ENCODE data around the gene NEURL1. TPM values are rescaled to one million over a fixed set of nuclear protein-coding genes. Genes with fewer than 3 reads are reported as not detected.

The NEURL1 gene
- total and polyA plus RNA-seq, 2 donors (not counting 3 experiments of a cell fraction or from before 2014, with no cell fraction given), result 0.06 to 0.22 TPM

DNA sequence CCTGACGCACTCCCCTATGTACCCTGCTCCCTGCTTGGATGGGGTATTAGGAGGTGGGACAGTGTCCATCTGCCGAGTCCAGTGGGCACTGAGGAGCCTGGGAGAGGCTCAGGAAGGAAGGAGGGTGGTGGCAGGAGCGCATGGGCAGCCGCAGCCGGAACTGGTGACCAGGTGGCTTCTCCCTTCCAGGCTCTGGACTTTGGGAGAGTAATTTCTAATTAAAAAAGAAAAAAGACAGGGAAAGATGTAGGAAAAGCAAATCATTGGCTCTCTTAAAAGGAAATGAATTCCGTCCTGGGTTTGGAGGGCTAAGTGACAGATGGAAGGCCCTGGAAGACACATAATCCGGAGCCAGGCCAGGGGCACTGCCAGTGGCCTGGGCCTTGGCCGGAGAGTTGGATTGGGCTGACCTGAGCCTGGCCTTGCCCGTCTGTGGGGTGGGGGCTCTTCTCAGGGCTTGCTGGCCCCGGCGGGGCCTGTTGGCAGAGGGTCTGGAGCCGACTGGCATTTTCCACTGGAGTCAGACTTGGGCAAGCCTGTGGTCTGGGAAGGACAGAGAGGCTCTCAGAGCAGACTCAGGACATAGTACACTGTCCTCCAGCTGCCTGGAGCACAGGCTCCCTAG lies 63.0 kb downstream of the NEURL1 start:
- no peak for TF ChIP-seq POLR2A (IDR thresholded peaks at IDR 0.05; ENCODE audit: low read depth, low read length)
- no peak for TF ChIP-seq POLR2AphosphoS5 (IDR thresholded peaks at IDR 0.05; ENCODE audit: insufficient read depth, low read depth, low read length)
- no peak for TF ChIP-seq JUN (IDR thresholded peaks at IDR 0.05; ENCODE audit: borderline replicate concordance, insufficient read depth, insufficient read length, low read depth)
- TF ChIP-seq, protein P1, sequence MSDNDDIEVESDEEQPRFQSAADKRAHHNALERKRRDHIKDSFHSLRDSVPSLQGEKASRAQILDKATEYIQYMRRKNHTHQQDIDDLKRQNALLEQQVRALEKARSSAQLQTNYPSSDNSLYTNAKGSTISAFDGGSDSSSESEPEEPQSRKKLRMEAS (IDR thresholded peaks at IDR 0.05; ENCODE audit: insufficient read depth, insufficient read length), result no peak
- TF ChIP-seq, protein P2, sequence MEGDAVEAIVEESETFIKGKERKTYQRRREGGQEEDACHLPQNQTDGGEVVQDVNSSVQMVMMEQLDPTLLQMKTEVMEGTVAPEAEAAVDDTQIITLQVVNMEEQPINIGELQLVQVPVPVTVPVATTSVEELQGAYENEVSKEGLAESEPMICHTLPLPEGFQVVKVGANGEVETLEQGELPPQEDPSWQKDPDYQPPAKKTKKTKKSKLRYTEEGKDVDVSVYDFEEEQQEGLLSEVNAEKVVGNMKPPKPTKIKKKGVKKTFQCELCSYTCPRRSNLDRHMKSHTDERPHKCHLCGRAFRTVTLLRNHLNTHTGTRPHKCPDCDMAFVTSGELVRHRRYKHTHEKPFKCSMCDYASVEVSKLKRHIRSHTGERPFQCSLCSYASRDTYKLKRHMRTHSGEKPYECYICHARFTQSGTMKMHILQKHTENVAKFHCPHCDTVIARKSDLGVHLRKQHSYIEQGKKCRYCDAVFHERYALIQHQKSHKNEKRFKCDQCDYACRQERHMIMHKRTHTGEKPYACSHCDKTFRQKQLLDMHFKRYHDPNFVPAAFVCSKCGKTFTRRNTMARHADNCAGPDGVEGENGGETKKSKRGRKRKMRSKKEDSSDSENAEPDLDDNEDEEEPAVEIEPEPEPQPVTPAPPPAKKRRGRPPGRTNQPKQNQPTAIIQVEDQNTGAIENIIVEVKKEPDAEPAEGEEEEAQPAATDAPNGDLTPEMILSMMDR (IDR thresholded peaks at IDR 0.05; ENCODE audit: extremely low read depth in 1 of 2, insufficient read depth in 1 of 2, low read depth in 1 of 2, low read length in 2 of 2), result no peak
- TF ChIP-seq FOS (IDR thresholded peaks at IDR 0.05; ENCODE audit: borderline replicate concordance, insufficient read depth, low read length), result no peak
- no peak for TF ChIP-seq MYC (IDR thresholded peaks at IDR 0.05; ENCODE audit: low read depth, low read length)
- no peak for TF ChIP-seq EZH2 (IDR thresholded peaks at IDR 0.05; ENCODE audit: borderline replicate concordance, low read depth, low read length, severe bottlenecking)
- TF ChIP-seq GATA2 (IDR thresholded peaks at IDR 0.05; ENCODE audit: insufficient read depth, insufficient read length, low read depth, low read length), result no peak
- dilution Hi-C loops (cut with MboI; ENCODE audit: extremely low pct_ligation_motif_present, low sequenced_read_pairs) (no loop called here), intact Hi-C loops (cut with micrococcal nuclease) (no loop called here)
- Histone ChIP-seq H3K4me1 (ENCODE audit: control insufficient read depth, extremely low read depth, insufficient read depth, low read length) (no peaks in the 10 kb centered on the region), H3K9ac (replicated peaks; ENCODE audit: extremely low read depth, insufficient read depth, low read length) (no peak overlapping the region), H3K36me3 (ENCODE audit: control insufficient read depth in 2 of 2, extremely low read depth in 1 of 2, insufficient read depth in 2 of 2, low read length in 2 of 2) (no peaks in the 10 kb centered on the region), H3K4me3 (replicated peaks in 1 of 3; ENCODE audit: insufficient read depth in 1 of 3, low read depth in 1 of 3, low read length in 3 of 3) (no peak overlapping the region), H3K9me3 (replicated peaks; ENCODE audit: control insufficient read depth, insufficient read depth, low read length) (no peaks in the 10 kb centered on the region), H2AFZ (ENCODE audit: low read depth, low read length) (no peak overlapping the region), H3K27ac (ENCODE audit: insufficient read depth, low read depth, low read length) (no peak overlapping the region), H3K4me2 (ENCODE audit: insufficient read depth, low read length) (no peak overlapping the region), H3K79me2 (ENCODE audit: control insufficient read depth, insufficient read depth, low read length) (no peaks in the 10 kb centered on the region), H3K27me3 (ENCODE audit: control insufficient read depth in 2 of 2, insufficient read depth in 2 of 2, low read length in 2 of 2) (peaks cover 19 to 25% of the 10 kb centered on the region in 2 experiments), H4K20me1 (replicated peaks; ENCODE audit: control insufficient read depth, extremely low read depth, insufficient read depth, low read length) (no peaks in the 10 kb centered on the region), H3K9me1 (replicated peaks; ENCODE audit: control insufficient read depth, extremely low read depth, insufficient read depth, low read length) (no peaks in the 10 kb centered on the region)
- FAIRE-seq, result no peak
- ChIA-PET POLR2A (no interaction called here), CTCF (interaction anchor here (1.7 kb wide), 1 partner anchor 10 kb away, joined by 6 read pairs; no protein-coding TSS in a partner anchor)
- no peak for DNase-seq (ENCODE audit: low read depth, low spot score)
- no TSS peak for BruUV-seq (replicated peaks)

Data from endothelial cell of umbilical vein (primary cell).